Rectal smooth muscle tissue (tissue), 1 donor: ENCODE measurements around the gene XBP1.
A peak's percentile ranks its signal among the peaks of the same experiment; 100 is the strongest.
"Not testable (repeated sequence)": the region's sequence is repeated elsewhere in the genome, so short reads cannot be mapped to it uniquely, and the experiment has no call there.

Source experiments
- H3K27ac ChIP-seq: one replicate; pipeline ENCODE4 v1.7.0; 2013; ENCODE audit warnings: low read depth, low read length, inconsistent platforms
- H3K27me3 ChIP-seq: one replicate; pipeline ENCODE4 v1.7.0; 2013; ENCODE audit warnings: low read length; ENCODE audit not compliant: control insufficient read depth, insufficient read depth
- H3K36me3 ChIP-seq: one replicate; pipeline ENCODE4 v1.7.0; 2013; ENCODE audit warnings: low read length; ENCODE audit not compliant: control insufficient read depth, insufficient read depth
- H3K4me1 ChIP-seq: one replicate; pipeline ENCODE4 v1.7.0; 2013; ENCODE audit warnings: low read length; ENCODE audit not compliant: control insufficient read depth, insufficient read depth
- H3K4me3 ChIP-seq: one replicate; pipeline ENCODE4 v1.7.0; 2013; ENCODE audit warnings: low read length
- H3K9ac ChIP-seq: one replicate; pipeline ENCODE4 v1.7.0; 2013; ENCODE audit warnings: low read length

XBP1 gene

DNA sequence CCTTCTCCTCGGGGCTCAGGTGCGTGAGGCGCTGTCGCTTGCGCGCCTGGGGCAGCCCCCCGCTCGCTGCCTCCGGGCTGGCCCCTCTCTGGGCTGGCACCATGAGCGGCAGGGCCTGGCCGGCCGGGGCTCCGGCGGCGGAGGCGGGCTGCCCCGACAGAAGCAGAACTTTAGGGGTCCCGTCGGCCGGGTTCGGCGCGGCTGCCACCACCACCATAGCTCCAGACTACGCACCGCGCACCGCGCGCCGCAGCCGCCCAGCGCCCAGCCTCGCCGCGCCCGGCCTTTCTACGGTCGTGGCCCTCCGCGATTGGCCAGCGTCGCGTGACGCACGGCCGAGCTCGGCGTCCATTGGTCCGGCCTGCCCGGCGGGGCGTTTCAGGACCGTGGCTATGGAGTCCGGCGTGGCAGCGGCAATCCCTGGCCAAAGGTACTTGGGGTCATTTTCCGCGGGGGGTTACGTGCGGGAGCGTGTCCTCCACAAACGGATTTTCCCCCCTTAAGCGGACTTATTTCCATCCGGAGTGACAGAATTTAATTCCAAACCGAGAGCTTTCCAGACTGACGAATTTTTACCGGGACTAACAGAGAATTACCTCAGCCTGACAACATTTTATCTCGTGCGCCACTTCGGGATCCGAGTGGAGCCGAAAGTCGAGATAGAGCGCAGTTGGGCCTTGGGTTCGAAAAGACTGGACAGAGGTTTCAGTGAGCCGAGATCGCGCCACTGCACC lies at the start of gene XBP1:
XBP1 (minus strand) TSS at position 262 of the 734 bp plus-strand sequence.
- peak within 1 kb of the TSS; percentile 99 for H3K27ac ChIP-seq
- no peaks in the 10 kb centered on the region for H3K27me3 ChIP-seq
- H3K36me3 ChIP-seq, result peaks cover 13% of the 10 kb centered on the region
- H3K9ac ChIP-seq, result peak within 1 kb of the TSS; percentile 94
- H3K4me3 ChIP-seq, result peak within 1 kb of the TSS; percentile 67
- H3K4me1 ChIP-seq, result peaks cover 7% of the 10 kb centered on the region

DNA sequence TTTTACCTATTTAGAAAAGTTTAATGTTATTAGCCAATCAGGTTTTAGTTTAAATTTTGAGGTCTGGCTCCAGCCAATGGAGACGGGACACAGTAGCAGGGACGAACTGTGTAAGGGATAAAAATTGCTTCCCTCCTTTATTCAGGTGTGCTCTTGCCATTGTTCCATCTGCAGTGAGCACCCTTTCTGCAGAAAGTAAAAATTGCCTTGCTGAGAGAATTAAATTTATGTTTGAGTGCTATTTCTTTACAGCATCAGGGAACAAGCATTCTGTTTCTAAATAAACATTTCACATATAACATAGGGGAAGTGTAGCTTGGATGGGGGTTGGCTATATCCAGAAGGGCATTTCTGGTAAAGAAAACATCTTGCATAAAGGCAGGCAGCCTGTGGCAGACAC lies 46.6 kb upstream of the XBP1 start:
- no peaks in the 10 kb centered on the region for H3K27me3 ChIP-seq
- H3K4me1 ChIP-seq, result no peaks in the 10 kb centered on the region
- H3K4me3 ChIP-seq, result no peak overlapping the region
- no peak overlapping the region for H3K27ac ChIP-seq
- H3K9ac ChIP-seq, result no peak overlapping the region
- no peaks in the 10 kb centered on the region for H3K36me3 ChIP-seq

DNA sequence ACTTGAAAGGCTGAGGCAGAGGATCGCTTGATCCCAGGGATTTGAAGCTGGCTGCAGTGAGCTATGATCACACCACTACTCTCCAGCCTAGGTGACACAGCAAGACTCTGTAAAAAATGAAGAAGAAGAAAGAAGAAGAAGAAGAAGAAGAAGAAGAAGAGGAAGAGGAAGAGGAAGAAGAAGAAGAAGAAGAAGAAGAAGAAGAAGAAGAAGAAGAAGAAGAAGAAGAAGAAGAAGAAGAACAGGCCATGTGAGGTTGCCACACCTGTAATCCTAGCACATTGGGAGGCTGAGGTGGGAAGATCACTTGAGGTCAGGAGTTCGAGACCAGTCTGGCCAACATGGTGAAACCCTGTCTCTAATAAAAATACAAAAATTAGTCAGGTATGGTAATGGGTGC lies 43.9 kb upstream of the XBP1 start:
- H3K4me3 ChIP-seq, H3K27ac ChIP-seq, H3K4me1 ChIP-seq, H3K9ac ChIP-seq, H3K36me3 ChIP-seq, H3K27me3 ChIP-seq: not testable (repeated sequence)

DNA sequence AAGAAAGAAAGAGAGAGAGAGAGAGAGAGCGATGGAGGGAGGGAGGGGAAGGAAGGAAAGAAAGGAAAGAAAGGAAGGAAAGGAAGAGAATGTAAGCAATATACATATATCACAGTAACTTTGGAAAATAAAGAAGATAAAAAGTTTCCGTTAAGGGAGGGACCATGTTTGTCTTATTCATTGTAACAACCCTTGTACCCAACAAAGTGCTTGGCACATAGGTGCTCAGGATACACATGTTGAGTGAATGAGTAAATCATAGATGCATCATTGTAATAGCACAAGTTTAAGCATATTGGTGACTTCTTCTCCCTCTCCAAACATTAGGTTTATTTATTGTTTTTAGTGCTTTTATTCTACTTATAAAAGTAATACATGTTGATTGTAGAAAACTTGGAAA lies 43.3 kb upstream of the XBP1 start:
- no peak overlapping the region for H3K9ac ChIP-seq
- no peaks in the 10 kb centered on the region for H3K36me3 ChIP-seq
- H3K4me1 ChIP-seq, result no peaks in the 10 kb centered on the region
- no peak overlapping the region for H3K27ac ChIP-seq
- no peak overlapping the region for H3K4me3 ChIP-seq
- no peaks in the 10 kb centered on the region for H3K27me3 ChIP-seq

DNA sequence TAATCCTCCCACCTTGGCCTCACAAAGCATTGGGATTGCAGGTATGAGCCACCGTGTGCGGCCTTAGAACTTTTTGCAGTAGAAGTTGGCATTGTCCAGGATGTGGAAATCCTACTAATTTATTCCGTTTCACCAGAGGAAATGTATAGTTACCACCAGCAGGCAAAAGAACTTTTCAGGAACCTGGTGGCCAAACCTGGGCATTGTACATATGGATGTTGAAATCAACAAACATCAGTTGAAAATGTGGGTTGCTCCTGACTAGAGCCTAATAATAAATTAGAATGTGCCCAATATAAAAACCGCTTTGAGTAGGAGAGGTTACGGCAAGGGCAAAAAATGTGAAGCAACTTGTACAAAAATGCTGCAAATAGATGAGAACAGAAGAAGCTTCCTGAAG lies 40.7 kb upstream of the XBP1 start:
- no peaks in the 10 kb centered on the region for H3K4me1 ChIP-seq
- H3K27ac ChIP-seq, result no peak overlapping the region
- H3K4me3 ChIP-seq, result no peak overlapping the region
- no peak overlapping the region for H3K9ac ChIP-seq
- H3K27me3 ChIP-seq, result no peaks in the 10 kb centered on the region
- no peaks in the 10 kb centered on the region for H3K36me3 ChIP-seq

DNA sequence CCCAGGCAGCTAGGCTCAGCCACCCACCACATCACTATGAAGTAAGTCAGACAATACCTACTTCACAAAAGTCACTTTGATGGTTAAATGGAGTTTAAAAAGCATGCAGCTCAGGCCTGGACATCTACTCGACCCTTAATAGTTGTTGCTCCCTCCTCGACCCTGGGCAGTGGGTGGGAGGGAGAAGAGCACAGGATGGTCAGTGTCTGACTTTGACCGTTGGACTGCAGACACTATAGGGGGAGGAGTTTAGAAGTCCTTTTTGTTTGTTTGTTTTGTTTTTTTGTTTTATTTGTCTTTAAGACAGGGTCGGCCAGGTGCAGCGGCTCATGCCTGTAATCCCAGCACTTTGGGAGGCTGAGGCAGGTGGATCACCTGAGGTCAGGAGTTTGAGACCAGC lies 38.6 kb upstream of the XBP1 start:
- no peaks in the 10 kb centered on the region for H3K36me3 ChIP-seq
- no peaks in the 10 kb centered on the region for H3K4me1 ChIP-seq
- H3K4me3 ChIP-seq, result no peak overlapping the region
- H3K27ac ChIP-seq, result no peak overlapping the region
- no peak overlapping the region for H3K9ac ChIP-seq
- H3K27me3 ChIP-seq, result no peaks in the 10 kb centered on the region

DNA sequence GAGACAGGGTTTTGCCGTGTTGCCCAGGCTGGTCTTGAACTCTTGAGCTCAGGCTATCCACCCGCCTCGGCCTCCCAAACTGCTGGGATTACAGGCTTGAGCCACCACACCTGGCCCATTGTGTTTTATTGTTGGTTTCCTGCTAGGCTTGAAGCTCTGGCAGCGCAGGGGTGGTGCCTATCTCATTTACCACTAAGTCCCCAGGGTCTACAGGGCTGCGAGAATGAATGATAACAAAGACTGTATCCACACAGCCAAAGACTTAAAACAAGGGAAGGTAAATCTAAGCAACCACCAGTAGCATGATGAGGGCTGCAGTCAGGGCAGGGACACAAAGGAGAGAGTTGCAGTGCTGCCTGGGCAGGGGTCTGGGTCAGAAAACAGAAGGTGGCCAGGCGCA lies 37.3 kb upstream of the XBP1 start:
- no peaks in the 10 kb centered on the region for H3K4me1 ChIP-seq
- H3K36me3 ChIP-seq, result no peaks in the 10 kb centered on the region
- no peaks in the 10 kb centered on the region for H3K27me3 ChIP-seq
- H3K9ac ChIP-seq, result no peak overlapping the region
- H3K27ac ChIP-seq, result no peak overlapping the region
- no peak overlapping the region for H3K4me3 ChIP-seq

DNA sequence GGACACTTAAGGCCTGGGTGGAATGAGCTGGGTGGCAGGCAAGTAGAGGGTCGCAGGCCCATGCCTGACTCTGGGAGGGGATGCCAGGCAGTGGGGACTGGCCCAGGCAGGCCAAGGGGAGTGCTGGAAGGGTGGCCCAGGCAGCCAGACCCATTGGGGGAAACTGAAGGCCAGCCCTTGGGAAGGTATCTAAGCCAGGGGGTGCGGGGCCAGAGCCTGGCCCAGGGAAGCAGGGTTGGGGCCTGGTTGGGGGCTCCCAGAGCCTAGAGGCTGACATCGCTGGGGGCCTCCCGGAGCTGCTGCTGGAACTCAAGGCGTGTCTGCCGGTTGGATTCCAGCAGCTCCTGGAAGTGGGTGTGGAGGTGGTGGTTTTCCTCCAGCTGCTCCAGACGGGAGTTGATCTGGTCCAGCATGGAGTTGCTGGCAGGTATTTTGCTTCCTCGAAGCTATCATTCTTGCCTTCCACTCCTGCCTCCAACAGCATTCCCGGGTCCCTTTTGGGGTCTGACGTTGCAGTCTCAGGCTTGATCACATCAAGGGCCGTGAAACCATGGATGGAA lies 35.3 kb upstream of the XBP1 start:
- no peak overlapping the region for H3K4me3 ChIP-seq
- H3K36me3 ChIP-seq, result no peaks in the 10 kb centered on the region

DNA sequence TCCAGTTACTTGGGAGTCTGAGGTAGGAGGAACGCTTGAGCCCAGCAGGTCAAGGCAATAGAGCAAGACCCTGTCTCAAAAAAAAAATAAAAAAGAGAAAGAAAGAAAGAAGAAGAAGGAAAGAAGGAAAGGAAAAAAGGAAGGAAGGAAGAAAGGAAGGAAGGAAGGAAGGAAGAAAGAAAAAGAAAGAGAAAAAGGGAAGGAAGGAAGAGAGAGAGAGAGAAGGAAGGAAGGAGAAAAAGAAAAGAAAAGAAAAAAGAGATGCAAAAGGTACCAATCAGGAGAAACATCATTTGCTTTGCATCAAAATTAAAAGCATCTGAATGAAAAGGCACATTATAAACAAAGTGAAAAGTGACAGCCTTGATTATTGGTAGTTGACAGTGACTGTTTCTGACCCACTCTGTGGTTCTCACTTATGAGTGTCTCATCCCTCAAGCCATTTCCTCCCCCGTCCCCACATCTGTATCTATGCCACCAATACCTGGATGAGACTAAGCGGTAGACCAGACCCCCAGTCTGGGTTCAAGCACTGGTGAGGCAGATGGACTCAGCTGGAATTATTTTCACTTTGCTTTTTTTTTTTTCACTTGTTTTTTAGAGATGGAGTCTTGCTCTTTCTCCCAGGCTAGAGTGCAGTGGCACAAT lies 33.0 kb upstream of the XBP1 start:
- no peak overlapping the region for H3K9ac ChIP-seq
- H3K27me3 ChIP-seq, result no peaks in the 10 kb centered on the region
- H3K4me1 ChIP-seq, result peaks cover 5% of the 10 kb centered on the region
- H3K27ac ChIP-seq, result no peak overlapping the region
- H3K36me3 ChIP-seq, result no peaks in the 10 kb centered on the region
- no peak overlapping the region for H3K4me3 ChIP-seq

More for the DNA sequence above, 35.3 kb upstream of the XBP1 start:
- Histone ChIP-seq H3K9ac (no peak overlapping the region), H3K27ac (no peak overlapping the region), H3K27me3 (no peaks in the 10 kb centered on the region), H3K4me1 (no peaks in the 10 kb centered on the region)

DNA sequence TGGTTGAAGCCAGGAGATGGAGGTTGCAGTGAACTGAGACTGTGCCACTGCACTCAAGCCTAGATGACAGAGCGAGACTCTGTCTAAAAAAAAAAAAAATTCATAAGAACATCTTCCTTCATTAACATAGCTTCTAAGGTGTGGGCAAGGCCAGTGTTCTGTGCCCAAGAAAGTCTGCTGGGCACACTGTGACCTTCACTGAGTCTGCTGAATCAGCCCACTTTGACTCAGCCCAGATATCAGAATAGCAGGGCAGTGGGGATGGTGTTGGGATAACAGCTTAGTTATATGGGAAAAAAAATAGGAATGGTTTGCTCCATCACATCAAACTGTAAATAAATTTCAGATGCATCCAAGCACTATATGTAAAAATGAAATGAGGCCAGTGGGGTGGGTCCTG lies 32.4 kb upstream of the XBP1 start:
- no peak overlapping the region for H3K9ac ChIP-seq
- H3K27me3 ChIP-seq, result no peaks in the 10 kb centered on the region
- no peak overlapping the region for H3K4me3 ChIP-seq
- no peak overlapping the region for H3K27ac ChIP-seq
- peaks cover 5% of the 10 kb centered on the region for H3K4me1 ChIP-seq
- H3K36me3 ChIP-seq, result no peaks in the 10 kb centered on the region

DNA sequence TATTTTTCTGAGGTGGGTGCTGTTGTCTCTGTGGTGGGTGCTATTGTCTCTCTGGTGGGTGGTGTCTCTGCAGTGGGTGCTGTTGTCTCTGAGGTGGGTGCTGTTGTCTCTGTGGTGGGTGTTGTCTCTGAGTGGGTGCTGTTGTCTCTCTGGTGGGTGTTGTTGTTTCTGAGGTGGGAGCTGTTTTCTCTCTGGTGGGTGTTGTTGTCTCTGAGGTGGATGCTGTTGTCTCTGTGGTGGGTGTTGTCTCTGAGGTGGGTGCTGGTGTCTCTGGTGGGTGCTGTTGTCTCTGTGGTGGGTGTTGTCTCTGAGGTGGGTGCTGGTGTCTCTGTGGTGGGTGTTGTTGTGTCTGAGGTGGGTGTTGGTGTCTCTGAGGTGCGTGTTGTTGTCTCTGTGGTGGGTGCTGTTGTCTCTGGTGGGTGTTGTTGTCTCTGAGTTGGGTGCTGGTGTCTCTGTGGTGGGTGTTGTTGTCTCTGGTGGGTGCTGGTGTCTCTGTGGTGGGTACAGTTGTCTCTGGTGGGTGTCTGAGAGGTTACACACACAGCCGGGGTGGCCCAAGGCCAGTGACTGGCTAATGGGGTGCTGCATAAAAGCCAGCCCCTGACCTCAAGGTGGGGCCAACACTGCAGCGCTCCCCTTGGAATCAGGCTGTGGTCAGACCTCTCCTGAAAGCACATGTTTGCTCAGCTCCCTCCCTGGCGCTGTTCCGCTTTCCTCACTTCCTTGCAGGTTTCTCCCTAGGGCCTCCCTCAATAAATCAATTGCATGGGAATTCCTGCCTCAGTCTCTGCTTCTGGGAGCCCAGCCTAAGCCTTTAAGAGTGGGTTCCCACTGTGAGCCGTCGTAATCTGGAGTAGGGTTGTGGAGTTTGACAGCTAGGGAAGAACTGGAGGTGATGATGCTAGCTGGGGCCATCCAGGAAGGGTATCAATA lies 31.0 kb upstream of the XBP1 start:
- Histone ChIP-seq H3K4me3 (no peak overlapping the region), H3K9ac (no peak overlapping the region), H3K4me1 (peaks cover 5% of the 10 kb centered on the region), H3K36me3 (no peaks in the 10 kb centered on the region), H3K27ac (no peak overlapping the region), H3K27me3 (no peaks in the 10 kb centered on the region)

DNA sequence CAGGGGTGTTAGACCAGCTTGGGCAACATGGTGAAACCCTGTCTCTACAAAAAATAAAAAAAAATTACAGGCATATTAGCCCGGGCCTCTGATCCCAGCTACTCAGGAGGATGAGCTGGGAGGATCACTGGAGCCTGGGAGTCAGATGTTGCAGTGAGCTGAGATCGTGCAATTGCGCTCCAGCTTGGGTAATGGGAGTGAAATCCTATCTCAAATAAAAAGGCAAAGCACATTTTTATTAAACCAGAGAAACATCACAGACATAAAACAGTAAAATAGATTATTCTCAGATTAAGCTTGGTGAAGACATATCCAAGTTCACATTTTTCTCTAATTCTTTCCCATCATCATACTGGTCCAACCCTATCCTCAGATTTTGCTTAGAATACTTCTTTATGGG lies 30.1 kb upstream of the XBP1 start:
- no peak overlapping the region for H3K9ac ChIP-seq
- H3K4me1 ChIP-seq, result peaks cover 5% of the 10 kb centered on the region
- H3K4me3 ChIP-seq, result no peak overlapping the region
- H3K27me3 ChIP-seq, result no peaks in the 10 kb centered on the region
- no peak overlapping the region for H3K27ac ChIP-seq
- no peaks in the 10 kb centered on the region for H3K36me3 ChIP-seq
